ENCODE results near the gene SAV1. TPM values are rescaled to one million over a fixed set of nuclear protein-coding genes. Genes with fewer than 3 reads are reported as not detected.

The SAV1 gene
- polyA plus RNA-seq, 1 of the 3 experiments (the other 2 are of a cell fraction): 8.9 TPM

DNA sequence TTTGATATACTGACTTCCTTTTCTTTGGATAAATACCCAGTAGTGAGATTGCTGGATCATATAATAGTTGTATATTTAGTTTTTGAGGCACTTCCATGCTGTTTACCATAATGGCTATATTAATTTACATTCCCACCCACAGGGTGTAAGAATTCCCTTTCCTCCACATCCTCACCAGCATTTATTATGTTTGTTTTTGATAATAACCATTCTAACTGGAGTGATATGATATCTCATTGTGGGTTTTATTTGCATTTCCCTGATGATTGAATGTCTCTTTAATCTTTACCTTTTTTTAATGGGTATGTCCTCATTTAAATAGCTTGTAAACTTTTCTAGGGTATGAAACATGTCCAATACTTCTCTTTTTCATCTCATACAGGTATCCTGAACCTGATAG lies 11.6 kb upstream of the SAV1 start:
- CTCF ChIA-PET: no interaction called here
- Histone ChIP-seq H3K9me3 (no peaks in the 10 kb centered on the region; the same call in 1 of the 2 replicates), H3K9ac (no peak overlapping the region), H3K27me3 (ENCODE audit: insufficient read depth) (no peaks in the 10 kb centered on the region), H3K9me2 (no peaks in the 10 kb centered on the region), H3K27ac (ENCODE audit: low read depth in 2 of 2, low read length in 1 of 2) (no peak overlapping the region), H3K79me2 (ENCODE audit: insufficient read depth) (no peaks in the 10 kb centered on the region), H3K36me3 (replicated peaks in 1 of 2; ENCODE audit: control insufficient read depth in 1 of 2, insufficient read depth in 2 of 2, low read length in 1 of 2) (no peaks in the 10 kb centered on the region), H3F3A (replicated peaks; ENCODE audit: insufficient read depth) (peaks cover 24% of the 10 kb centered on the region), H3K4me2 (no peak overlapping the region), H3K4me3 (ENCODE audit: low read depth in 2 of 2, low read length in 1 of 2) (no peak overlapping the region), H3K4me1 (ENCODE audit: control insufficient read depth in 1 of 2, insufficient read depth in 2 of 2, low read depth in 1 of 2, low read length in 1 of 2) (peaks cover 0 to 15% of the 10 kb centered on the region in 2 experiments; a peak in 3 of 4 replicates), H4K20me1 (ENCODE audit: insufficient read depth) (no peaks in the 10 kb centered on the region), H2AFZ (ENCODE audit: low read depth) (no peak overlapping the region)
- no peak for TF ChIP-seq CHD2 (IDR thresholded peaks at IDR 0.05; ENCODE audit: low read length, partially characterized antibody)
- TF ChIP-seq, protein P1, sequence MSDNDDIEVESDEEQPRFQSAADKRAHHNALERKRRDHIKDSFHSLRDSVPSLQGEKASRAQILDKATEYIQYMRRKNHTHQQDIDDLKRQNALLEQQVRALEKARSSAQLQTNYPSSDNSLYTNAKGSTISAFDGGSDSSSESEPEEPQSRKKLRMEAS (IDR thresholded peaks at IDR 0.05; ENCODE audit: low read depth): no peak
- TF ChIP-seq NFIC (IDR thresholded peaks at IDR 0.05; ENCODE audit: borderline replicate concordance): no peak
- no peak for TF ChIP-seq JUND (IDR thresholded peaks at IDR 0.05)
- TF ChIP-seq, protein P2, sequence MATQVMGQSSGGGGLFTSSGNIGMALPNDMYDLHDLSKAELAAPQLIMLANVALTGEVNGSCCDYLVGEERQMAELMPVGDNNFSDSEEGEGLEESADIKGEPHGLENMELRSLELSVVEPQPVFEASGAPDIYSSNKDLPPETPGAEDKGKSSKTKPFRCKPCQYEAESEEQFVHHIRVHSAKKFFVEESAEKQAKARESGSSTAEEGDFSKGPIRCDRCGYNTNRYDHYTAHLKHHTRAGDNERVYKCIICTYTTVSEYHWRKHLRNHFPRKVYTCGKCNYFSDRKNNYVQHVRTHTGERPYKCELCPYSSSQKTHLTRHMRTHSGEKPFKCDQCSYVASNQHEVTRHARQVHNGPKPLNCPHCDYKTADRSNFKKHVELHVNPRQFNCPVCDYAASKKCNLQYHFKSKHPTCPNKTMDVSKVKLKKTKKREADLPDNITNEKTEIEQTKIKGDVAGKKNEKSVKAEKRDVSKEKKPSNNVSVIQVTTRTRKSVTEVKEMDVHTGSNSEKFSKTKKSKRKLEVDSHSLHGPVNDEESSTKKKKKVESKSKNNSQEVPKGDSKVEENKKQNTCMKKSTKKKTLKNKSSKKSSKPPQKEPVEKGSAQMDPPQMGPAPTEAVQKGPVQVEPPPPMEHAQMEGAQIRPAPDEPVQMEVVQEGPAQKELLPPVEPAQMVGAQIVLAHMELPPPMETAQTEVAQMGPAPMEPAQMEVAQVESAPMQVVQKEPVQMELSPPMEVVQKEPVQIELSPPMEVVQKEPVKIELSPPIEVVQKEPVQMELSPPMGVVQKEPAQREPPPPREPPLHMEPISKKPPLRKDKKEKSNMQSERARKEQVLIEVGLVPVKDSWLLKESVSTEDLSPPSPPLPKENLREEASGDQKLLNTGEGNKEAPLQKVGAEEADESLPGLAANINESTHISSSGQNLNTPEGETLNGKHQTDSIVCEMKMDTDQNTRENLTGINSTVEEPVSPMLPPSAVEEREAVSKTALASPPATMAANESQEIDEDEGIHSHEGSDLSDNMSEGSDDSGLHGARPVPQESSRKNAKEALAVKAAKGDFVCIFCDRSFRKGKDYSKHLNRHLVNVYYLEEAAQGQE (IDR thresholded peaks at IDR 0.05; ENCODE audit: low read depth, low read length): no peak
- TF ChIP-seq SIN3A (IDR thresholded peaks at IDR 0.05; ENCODE audit: borderline replicate concordance, low read depth, low read length): no peak
- TF ChIP-seq POLR2AphosphoS5 (IDR thresholded peaks at IDR 0.05; ENCODE audit: low read depth, low read length): no peak
- TF ChIP-seq MEF2A (IDR thresholded peaks at IDR 0.05; ENCODE audit: borderline replicate concordance, low read depth): no peak
- TF ChIP-seq FOXJ3 (CRISPR knock-in tag; IDR thresholded peaks at IDR 0.05): no peak
- no peak for TF ChIP-seq TAF1 (IDR thresholded peaks at IDR 0.05; ENCODE audit: borderline replicate concordance, low read depth, low read length)
- TF ChIP-seq, protein P3, sequence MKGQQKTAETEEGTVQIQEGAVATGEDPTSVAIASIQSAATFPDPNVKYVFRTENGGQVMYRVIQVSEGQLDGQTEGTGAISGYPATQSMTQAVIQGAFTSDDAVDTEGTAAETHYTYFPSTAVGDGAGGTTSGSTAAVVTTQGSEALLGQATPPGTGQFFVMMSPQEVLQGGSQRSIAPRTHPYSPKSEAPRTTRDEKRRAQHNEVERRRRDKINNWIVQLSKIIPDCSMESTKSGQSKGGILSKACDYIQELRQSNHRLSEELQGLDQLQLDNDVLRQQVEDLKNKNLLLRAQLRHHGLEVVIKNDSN (IDR thresholded peaks at IDR 0.05; ENCODE audit: borderline replicate concordance, low read depth): no peak
- TF ChIP-seq, protein P4, sequence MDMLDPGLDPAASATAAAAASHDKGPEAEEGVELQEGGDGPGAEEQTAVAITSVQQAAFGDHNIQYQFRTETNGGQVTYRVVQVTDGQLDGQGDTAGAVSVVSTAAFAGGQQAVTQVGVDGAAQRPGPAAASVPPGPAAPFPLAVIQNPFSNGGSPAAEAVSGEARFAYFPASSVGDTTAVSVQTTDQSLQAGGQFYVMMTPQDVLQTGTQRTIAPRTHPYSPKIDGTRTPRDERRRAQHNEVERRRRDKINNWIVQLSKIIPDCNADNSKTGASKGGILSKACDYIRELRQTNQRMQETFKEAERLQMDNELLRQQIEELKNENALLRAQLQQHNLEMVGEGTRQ (IDR thresholded peaks at IDR 0.05; ENCODE audit: borderline replicate concordance, low read depth, low read length): no peak
- TF ChIP-seq RCOR1 (IDR thresholded peaks at IDR 0.05; ENCODE audit: low read length): no peak
- no peak for DNase-seq
- POLR2A ChIA-PET: no interaction called here

All from SK-N-SH (cell line).